Activated T-cell treated with anti-CD3 and anti-CD28 coated beads for 48 hours (primary cell): ENCODE measurements around the gene IL31RA.
"Not testable (repeated sequence)": the region's sequence is repeated elsewhere in the genome, so short reads cannot be mapped to it uniquely, and the experiment has no call there.

ENCODE experiments used
- DNase-seq: peaks from one replicate; pipeline ENCODE4 v3.0.0-alpha.2; 2020; ENCODE audit warnings: low read depth

Gene IL31RA

GRCh38 chr5:55926476-55926875 lies 75.3 kb downstream of the IL31RA start:
- no peak for DNase-seq

GRCh38 chr5:55927861-55928655 lies 76.9 kb downstream of the IL31RA start:
- DNase-seq: no peak

GRCh38 chr5:55929020-55929799 lies 78.1 kb downstream of the IL31RA start:
- no peak for DNase-seq

- DNase-seq: no peak
These were observed 81.5 kb downstream of the IL31RA start for GRCh38 chr5:55932700-55933099.

GRCh38 chr5:55933377-55934114 lies 82.4 kb downstream of the IL31RA start:
- DNase-seq: no peak

- DNase-seq: no peak
These were observed 83.0 kb downstream of the IL31RA start for GRCh38 chr5:55934115-55934613.

GRCh38 chr5:55934720-55935119 lies 83.6 kb downstream of the IL31RA start:
- no peak for DNase-seq

GRCh38 chr5:55935371-55935770 lies 84.2 kb downstream of the IL31RA start:
- no peak for DNase-seq

- DNase-seq: peak; percentile 65
These were observed 85.0 kb downstream of the IL31RA start for GRCh38 chr5:55936100-55936693.

GRCh38 chr5:55937598-55937997 lies 86.4 kb downstream of the IL31RA start:
- not testable (repeated sequence) for DNase-seq

GRCh38 chr5:55941154-55941553 lies 90.0 kb downstream of the IL31RA start:
- not testable (repeated sequence) for DNase-seq

- no peak for DNase-seq
These were observed 108.1 kb downstream of the IL31RA start for GRCh38 chr5:55959208-55959607.

- DNase-seq: no peak
These were observed 109.6 kb downstream of the IL31RA start for GRCh38 chr5:55960779-55961178.

GRCh38 chr5:55965525-55965924 lies 114.4 kb downstream of the IL31RA start:
- no peak for DNase-seq

- DNase-seq: no peak
These were observed 115.1 kb downstream of the IL31RA start for GRCh38 chr5:55966284-55966683.

- DNase-seq: no peak
These were observed 118.8 kb downstream of the IL31RA start for GRCh38 chr5:55969956-55970355.
